Measurements from ENCODE around the gene MSH4.

Gene MSH4

DNA sequence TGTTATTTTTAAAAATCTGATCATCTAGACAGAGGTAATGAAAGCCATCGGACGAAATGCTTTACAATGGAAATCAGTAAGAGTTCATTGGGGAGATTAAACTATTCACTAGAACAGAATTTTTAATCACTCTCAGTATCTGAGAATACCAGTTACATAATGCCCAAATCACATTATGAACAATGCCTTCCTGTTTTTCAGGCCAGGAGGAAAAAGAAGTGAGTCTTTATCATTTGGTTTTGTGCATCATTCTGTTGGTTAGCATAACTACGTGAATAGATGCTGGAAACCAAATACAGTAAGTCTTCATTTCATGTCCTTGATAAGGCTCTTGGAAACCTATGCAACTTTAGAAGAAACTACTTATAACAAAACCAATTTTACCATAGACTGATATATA, 153.5 kb downstream of the MSH4 start:
- no peak for DNase-seq

DNA sequence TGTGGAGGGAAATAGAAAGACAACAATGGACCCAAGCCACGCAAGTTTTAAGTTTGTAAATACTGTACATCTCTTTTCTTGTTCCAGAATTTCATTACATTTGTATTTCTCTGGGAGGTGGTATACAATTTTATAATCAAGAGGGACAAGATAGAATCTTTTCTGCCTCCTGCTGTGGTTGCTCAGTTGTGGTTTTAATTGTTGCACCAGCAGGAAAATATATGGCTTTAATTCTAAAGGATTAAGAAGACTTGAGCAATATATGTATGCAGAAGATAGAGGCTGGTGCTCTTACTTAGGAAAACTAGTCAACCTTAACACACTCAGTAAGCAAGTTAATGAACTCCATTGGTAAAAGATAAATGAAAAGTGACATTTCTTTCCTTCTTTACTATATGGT, 155.3 kb downstream of the MSH4 start:
- DNase-seq: no peak

DNA sequence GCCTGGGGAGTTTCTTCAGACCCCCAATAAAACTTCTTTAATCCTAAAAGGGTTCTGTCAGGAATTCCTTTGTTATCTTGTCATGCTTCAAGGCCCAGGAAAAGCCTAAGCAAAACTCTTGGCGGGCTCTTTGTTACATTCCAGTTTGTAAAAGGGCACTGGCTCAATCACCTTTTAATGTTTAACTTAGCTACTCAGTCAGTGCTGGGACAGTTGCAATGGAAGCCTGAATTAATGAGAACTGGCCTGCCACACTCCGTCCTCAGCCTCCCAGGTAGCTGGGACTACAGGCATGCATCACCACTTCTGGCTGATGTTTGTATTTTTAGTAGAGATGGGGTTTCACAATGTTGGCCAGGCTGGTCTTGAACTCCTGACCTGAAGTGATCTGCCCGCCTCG, 156.8 kb downstream of the MSH4 start:
- no peak for DNase-seq

DNA sequence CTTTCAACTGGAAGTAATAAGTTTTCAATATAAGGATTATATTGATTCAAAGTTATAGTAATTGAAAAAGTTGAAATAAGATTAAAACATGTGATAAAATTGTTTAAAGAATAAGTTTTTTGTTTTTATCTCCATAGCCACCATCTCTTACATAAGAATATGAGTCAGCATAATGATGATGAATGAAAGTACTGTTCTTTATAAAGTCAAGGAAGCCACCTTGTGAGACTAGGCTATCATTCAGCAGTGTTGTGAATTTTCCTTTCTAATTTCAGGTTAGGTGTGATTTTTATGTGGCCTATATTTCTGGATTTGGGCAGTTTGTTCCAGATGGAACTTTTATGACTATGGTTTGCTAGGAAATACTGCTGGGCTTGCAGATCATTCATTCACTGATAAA, 157.9 kb downstream of the MSH4 start:
- no peak for DNase-seq

Data from stimulated activated CD4-positive, alpha-beta T cell treated with anti-CD3 and anti-CD28 coated beads, Interleukin-15, amount 100 ng/mL, for 24 hours (primary cell).